Measurements from ENCODE around the gene MGMT.

The MGMT gene

DNA sequence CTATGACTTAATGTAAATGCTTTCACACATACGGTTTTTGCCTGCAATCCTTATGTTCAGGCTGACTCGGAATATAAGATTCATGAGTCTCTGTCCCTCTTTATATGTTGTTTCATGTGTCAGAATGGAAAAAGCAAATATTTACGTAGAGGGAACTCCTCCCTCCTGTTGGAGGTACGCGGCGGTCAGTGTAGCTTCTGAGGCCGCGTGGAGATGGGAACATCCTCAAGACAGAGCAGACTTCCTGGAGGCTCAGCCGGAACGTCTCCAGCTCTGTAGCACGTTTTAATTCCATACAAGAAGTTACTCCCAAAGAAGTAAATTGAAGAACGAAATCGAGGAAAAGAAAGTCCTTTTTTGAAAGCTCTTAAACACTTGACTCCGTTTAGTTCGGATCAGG, 248.8 kb downstream of the MGMT start:
- POLR2A ChIA-PET: no interaction called here
- TF ChIP-seq, protein P1, sequence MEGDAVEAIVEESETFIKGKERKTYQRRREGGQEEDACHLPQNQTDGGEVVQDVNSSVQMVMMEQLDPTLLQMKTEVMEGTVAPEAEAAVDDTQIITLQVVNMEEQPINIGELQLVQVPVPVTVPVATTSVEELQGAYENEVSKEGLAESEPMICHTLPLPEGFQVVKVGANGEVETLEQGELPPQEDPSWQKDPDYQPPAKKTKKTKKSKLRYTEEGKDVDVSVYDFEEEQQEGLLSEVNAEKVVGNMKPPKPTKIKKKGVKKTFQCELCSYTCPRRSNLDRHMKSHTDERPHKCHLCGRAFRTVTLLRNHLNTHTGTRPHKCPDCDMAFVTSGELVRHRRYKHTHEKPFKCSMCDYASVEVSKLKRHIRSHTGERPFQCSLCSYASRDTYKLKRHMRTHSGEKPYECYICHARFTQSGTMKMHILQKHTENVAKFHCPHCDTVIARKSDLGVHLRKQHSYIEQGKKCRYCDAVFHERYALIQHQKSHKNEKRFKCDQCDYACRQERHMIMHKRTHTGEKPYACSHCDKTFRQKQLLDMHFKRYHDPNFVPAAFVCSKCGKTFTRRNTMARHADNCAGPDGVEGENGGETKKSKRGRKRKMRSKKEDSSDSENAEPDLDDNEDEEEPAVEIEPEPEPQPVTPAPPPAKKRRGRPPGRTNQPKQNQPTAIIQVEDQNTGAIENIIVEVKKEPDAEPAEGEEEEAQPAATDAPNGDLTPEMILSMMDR (IDR thresholded peaks at IDR 0.05; ENCODE audit: control extremely low read depth, extremely low read depth, low read depth, missing control alignments): no peak
- CTCF ChIA-PET: no interaction called here
- no peak for DNase-seq (ENCODE audit: extremely low spot score)

DNA sequence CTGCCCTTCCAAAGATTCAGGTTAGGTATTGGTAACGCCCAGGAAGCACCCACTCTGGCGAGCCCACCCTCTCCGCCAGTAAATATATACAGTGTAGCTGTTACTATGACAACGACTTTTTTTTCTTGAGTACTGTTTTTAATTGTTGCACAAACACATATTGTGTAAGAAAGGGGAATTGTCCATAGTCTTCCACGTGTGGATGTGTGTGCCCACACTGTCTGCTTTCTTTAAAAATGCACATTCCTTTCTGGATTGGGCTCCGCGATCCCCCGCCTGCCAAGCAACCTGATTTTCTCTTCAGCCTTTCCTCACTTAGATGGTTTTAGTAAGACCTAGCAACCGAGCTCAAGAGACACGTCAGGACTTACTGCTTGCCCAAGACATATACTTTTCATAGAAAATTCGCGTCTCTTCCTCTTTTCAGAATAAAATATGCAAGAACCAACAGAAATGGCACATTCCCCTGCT, 249.2 kb downstream of the MGMT start:
- DNase-seq (ENCODE audit: extremely low spot score): no peak
- ChIA-PET POLR2A (no interaction called here), CTCF (no interaction called here)
- TF ChIP-seq, protein P1 (IDR thresholded peaks at IDR 0.05; ENCODE audit: control extremely low read depth, extremely low read depth, low read depth, missing control alignments): no peak

DNA sequence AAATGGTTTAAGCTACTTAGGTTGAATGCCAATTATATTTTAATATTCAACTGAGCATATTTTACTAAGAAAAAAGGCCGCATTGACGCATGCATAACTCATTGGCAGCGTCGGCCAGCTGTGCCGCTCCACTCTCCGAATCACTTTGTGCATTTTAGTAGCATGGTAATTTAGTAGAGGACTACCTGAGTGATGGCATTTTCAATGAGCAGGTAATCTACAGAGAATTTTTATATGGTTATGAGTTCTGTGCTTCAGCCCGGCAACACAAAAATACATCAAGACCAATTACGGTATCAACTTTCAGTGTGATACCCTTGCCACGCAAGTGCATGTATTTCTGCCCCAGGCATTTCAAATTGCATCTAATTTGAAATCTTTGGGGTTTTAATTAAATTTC, 249.8 kb downstream of the MGMT start:
- no peak for DNase-seq (ENCODE audit: extremely low spot score)
- ChIA-PET POLR2A (no interaction called here), CTCF (interaction anchor here (0.9 to 1.5 kb wide), 2 partner anchors 9 to 12 kb away, joined by 3 to 5 read pairs; no protein-coding TSS in a partner anchor)
- TF ChIP-seq, protein P1 (IDR thresholded peaks at IDR 0.05; ENCODE audit: control extremely low read depth, extremely low read depth, low read depth, missing control alignments): no peak

DNA sequence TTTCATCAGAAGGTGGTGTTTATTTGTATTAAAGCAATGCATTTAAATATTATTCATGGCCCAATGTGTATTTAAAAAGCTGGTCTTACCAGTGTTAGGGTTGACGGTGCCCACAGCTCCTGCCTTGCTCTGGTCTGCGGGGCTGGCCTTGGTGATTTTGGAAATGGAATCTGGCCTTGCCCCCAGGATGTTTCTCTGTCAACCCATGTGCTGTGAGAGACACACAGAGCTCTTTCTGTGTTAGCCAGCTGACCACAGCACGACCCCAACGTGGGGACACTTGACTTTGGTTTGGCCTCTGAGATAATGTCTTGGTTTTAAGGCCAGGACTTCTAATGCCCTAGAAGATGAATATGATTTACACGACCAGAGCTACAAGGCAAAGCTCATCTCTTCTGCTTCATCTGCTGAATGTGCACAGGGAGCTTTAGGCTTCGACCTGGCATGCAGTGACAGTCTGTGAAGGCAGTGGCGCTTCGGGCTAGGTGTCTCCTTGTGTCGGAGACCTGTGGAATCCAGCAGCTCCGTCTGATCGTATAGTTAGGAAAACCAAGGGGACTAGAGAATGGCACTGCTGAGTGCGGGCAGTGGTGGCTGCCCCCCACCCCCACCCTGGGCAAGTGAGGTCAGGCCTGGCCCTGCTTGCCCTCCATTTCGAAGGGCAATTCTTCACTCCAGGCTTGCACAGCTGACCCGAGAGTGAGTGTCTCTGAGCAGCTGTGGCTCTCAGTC, 250.9 kb downstream of the MGMT start:
- no peak for DNase-seq (ENCODE audit: extremely low spot score)
- TF ChIP-seq, protein P1 (IDR thresholded peaks at IDR 0.05; ENCODE audit: control extremely low read depth, extremely low read depth, low read depth, missing control alignments): no peak
- ChIA-PET CTCF (interaction anchor here (1.0 to 1.5 kb wide), 2 partner anchors 8 to 11 kb away, joined by 3 to 5 read pairs; no protein-coding TSS in a partner anchor), POLR2A (interaction anchor here (1.0 kb wide), 1 partner anchor 9 kb away, joined by 3 read pairs; no protein-coding TSS in a partner anchor)

DNA sequence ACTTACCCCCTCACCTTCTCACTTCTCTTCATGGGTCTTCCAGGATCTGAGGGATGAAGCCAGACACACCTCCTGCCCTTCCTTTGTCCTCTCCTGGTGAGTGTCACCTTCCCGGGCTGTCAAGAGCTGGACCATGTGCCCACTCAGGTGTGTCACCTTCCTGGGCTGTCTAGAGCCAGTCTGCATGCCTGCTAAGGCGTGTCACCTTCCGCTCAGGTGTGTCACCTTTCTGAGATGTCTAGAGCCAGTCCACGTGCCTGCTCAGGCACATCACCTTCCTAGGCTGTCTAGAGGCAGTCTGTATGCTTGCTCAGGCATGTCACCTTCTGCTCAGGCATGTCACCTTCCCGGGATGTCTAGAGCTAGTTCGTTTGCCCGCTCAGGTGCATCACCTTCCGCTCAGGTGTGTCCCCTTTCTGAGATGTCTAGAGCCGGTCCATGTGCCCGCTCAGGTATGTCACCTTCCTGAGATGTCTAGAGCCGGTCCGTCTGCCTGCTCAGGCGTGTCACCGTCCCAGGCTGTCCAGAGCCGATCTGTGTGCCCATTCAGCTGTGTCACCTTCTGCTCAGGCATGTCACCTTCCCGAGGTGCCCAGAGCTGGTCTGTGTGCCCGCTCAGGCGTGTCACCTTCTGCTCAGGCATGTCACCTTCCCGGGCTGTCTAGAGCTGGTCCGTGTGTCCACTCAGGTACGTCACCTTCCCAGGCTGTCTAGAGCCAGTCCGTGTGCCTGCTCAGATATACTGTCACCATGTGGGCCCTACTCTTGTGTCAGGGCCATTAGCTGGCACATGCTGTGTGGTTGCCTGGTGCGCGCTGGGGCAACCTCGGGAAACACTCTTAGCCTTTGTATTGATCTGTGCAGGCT, 251.7 kb downstream of the MGMT start:
- TF ChIP-seq, protein P1 (IDR thresholded peaks at IDR 0.05; ENCODE audit: control extremely low read depth, extremely low read depth, low read depth, missing control alignments): no peak
- no peak for DNase-seq (ENCODE audit: extremely low spot score)
- CTCF ChIA-PET: no interaction called here
- POLR2A ChIA-PET: interaction anchor here (1.0 kb wide), 1 partner anchor 9 kb away, joined by 3 read pairs; no protein-coding TSS in a partner anchor

DNA sequence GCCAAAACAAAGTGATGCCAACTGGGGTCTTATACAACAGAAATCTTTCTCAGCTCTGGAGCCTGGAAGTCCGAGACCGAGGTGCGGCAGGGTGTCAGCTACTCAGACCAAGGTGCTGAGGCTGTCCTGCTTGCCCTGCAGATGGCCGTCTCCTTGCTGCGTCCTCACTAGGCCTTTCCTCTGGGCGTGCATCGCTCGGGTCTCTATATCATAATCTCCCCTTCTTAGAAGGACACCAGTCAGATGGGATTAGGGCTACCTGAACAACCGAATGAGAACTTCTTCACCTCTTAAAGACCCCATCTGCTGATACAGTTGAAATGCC, 252.3 kb downstream of the MGMT start:
- ChIA-PET POLR2A (no interaction called here), CTCF (no interaction called here)
- TF ChIP-seq, protein P1 (IDR thresholded peaks at IDR 0.05; ENCODE audit: control extremely low read depth, extremely low read depth, low read depth, missing control alignments): no peak
- no peak for DNase-seq (ENCODE audit: extremely low spot score)

Measured in GM10248 (cell line).